Activated T-helper 1 cell treated with Interleukin-2 at 50 U/mL for 16 hours (primary cell): ENCODE results near the gene ZDHHC22.

Experiments
- DNase-seq: peaks from one replicate; pipeline ENCODE4 v3.0.0-alpha.2; 2020; ENCODE audit warnings: low read depth

ZDHHC22 gene

GRCh38 chr14:77157740-77158139 lies 16.1 kb upstream of the ZDHHC22 start:
- no peak for DNase-seq

- no peak for DNase-seq
These were observed 13.5 kb upstream of the ZDHHC22 start for GRCh38 chr14:77155083-77155482.

- DNase-seq = no peak
These were observed 12.8 kb upstream of the ZDHHC22 start for GRCh38 chr14:77154421-77154820.

DNA sequence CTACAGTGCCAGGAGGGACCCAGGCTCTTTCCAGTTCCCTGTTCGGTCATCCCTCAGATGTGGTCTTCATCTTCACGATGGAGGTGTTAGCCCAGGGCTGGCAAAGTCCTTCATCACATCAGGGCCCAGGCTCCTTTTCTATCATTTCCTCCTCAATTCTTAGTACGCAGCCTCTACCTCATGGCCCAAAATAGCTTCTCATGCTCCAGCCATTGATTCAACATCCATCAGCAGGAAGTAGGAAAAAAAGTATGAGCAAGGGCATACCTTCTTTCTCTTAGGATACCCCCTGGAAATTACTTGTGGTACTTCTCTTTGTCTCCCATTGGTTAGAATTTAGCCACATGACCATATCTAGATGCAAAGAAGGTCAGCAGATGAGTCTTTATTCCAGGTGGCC lies 12.2 kb upstream of the ZDHHC22 start:
- no peak for DNase-seq

DNA sequence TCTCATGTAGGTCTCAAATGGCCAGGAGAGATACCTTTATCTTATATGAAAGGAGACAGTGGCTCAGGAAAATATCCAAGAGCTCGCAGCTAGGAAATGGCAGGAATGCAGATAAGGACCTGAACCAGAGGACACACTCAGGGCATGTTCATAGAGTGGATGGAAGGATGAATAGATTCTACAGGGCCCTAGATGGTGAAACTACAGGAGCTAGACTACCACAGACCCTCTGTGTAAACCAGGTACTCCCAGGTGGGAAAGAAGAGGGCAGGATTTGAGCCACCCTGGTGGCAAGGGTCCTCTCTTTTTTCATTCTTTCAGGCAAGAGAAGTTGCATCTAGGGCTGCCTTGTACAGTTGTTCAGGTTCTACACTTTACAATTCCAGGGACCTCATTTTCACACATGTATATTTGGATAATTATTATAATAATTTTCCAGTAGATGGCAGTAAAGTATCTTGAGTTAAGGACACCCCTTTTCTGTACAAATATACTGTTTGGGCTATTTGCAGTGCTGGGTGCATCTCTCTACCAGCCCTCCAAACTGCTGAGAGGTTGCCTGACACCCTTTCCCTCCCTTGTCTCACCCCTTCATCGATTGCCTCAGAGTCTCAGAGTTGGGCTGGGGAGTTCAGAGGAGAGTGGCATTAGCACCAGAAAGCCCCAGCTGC lies 10.5 kb upstream of the ZDHHC22 start:
- DNase-seq = no peak

DNA sequence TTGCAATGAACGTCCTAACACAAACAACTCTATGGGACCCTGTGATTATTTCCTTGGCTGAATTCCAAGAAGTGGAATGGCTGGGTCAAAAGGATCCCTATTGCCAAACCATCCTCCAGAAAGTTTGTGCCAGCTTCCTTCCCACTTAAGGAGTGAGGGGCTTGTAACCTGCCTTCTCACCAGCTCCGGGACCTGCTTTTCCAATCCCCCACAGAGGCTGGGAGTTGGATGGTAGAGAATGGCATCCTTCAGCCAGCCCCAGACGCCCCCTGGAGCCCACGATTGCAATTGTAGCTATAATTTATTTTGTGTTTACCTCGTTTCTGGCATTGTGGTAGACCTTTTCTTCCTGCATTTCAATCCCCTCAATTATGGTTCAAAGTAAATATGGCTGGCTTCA lies 9.7 kb upstream of the ZDHHC22 start:
- no peak for DNase-seq

DNA sequence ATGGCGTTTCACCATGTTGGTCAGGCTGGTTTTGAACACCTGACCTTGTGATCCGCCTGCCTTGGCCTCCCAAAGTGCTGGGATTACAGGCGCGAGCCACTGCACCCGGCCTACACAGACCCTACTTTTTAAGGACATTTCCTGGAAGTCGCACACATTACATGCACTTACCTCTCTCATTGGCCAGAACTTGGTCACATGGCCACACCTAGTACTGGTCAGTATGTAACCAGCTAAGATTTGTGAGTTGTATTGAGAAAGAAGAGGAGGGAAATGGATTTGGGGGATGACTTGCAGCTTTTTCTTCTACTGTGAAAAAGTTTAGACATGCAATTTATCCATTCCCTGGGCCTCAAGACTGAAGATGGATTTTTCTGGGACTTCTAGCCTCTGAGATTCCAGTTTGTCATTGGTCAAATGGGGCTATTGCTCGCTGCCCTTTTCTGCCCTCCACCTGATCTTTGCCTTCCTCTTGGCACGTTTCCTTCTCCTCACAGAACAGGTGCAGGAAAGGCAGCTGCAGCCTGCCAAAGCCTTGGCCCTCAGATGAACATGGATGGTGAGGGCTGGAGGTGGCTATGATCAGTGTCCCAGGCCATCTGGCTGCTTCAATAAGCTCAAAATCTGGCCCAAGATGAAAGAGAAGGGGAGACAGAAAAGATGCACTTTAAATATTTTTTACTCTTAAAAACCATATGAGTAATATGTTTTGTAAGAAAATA lies 7.1 kb upstream of the ZDHHC22 start:
- no peak for DNase-seq

DNA sequence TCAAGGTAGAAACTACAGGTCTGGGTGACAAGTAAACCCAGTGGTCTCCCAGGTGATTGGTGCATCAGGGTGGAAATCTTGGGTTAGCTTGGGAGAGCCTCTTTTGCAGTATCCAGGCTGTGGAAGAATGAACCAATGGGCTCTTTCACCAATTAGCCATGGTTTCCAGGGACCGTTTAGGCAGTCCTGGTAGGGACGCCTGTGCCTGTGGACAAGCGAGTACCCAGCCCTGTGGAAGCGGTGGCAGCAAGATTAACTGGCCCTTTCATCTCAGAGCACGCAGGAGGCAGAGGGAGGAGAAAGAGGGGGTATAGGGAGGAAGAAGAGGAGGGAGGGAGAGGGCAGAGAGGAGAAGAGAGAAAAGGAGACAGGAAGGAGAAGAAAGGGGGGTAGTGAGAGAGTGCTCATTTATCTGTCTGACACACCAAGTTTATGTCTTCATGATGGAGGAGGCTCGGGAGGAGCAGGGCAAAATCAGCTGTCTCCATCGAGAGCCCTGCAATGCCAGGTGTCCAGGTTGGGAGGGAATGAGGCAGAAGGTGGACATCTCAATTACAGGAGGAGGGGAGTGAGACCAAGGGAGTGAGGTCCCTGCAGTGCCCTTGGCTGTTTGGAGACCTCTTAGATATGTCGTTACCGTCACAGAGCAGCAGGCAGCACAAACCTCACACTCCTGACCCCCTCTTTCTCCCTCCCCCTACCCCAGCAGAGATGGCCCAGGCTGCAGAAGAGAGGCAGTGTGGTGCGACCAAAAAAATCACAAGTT lies 4.6 kb upstream of the ZDHHC22 start:
- no peak for DNase-seq

GRCh38 chr14:77144412-77145115 lies 3.0 kb upstream of the ZDHHC22 start:
- DNase-seq = no peak

DNA sequence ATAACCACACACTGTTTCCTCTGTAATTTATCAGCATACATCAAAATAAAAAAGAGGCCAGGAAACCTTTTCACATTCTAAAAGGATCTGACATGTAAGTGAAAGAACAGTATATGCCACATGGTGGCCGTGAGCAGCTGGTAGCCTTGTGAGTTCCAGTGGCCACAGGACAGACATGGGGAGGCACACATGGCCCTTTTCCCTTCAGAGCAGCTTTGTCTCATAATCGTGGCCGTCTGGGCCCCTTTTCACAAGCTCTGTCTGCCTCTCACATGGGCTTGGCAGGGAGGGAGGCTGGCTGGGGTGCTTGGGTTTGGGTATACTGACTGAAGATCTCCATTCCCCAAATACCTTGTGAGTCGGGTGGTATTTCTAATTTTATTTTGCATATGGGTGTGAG lies 1.5 kb upstream of the ZDHHC22 start:
- DNase-seq = no peak

- no peak for DNase-seq
These were observed 612 bp upstream of the ZDHHC22 start for GRCh38 chr14:77142005-77142800.

GRCh38 chr14:77140359-77141213 lies 1.0 kb downstream of the ZDHHC22 start:
- DNase-seq = no peak

DNA sequence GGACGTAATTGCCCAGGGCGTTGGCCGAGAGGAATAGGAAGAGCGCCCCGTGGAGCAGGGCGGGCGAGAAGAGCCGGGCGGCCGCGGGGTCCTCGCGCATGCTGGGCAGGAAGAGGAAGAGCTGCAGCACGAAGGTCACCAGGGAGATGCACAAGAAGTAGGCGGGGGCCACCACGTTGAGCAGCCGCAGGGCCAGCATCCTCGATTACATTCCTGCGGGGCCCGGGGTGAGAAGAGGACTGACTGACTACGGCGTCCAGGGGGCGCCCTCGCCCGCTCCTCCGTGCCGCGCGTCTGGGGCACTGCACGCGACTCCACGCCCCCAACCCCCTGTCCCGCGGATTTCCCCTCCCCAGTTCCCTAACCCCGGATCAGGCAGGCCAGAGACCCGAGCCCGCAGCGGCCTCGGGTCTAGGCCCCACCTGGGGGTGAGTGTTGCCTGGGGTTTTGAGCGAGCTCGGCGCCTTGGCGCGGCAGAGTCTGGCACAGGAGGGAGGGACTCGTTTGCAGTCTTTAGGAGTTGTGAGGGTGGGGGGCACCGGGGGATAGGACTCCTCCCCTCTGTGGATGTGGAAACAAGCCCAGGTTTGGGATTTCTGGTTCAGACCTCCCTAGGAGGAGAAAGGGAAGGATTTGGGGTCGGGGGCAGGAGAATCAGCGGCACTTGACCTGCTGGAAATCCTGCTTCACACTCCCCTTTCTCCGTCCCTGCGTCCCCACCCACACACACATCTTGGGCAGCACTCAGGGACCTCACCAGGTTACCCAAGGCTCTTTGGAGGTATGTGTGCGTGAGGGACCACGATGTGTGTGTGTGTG lies 1.8 kb downstream of the ZDHHC22 start:
- no peak for DNase-seq

DNA sequence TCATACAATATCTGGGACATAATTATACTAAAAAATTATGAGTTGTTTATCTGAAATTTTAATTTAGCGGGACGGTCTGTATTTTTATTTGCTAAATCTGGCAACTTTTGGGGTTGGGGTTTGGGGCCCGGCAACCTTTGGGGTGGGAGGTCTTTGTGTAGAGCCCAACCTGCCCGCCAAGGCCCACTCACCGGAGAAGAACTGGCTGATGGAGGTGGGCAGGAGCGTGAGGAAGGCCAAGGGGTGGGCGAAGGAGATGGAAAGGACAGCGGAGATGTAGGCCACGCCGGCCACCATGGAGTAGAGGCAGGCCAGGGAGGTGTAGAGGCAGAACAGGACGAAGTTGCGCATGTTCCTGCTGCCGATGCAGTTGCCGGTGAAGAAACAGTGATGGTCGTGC lies 2.6 kb downstream of the ZDHHC22 start:
- DNase-seq = no peak

- no peak for DNase-seq
These were observed 7.8 kb downstream of the ZDHHC22 start for GRCh38 chr14:77133720-77134338.

DNA sequence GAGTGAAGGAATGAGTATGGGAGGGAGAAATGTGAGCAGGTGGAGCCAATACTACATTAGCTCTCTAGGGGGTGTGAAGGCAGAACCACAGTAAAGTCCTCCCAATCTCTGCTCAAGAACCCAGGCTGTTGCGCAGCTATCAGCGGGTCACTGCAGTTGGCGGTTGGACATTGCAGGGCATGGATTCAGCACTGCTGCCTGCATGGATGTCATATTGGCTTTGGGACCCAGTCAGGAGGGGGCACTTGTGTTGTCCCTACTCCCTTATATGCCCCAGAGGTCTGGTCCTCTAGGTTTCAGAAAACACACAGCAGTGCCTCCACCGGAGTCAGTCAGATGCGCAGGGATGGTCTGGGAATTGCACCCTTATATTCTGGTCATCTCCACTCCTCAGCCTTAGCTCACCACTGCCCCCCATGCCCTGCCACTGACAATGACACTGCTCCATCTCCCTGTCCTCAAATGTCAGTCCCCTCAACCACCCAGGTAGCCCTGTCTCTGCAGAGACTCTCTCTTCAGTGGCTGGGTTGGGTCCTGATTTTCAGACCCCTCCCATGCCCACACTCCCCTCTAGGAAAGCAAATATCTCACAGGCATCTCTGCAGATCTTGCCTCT lies 9.6 kb downstream of the ZDHHC22 start:
- DNase-seq = no peak

- no peak for DNase-seq
These were observed 10.4 kb downstream of the ZDHHC22 start for GRCh38 chr14:77131206-77131605.

DNA sequence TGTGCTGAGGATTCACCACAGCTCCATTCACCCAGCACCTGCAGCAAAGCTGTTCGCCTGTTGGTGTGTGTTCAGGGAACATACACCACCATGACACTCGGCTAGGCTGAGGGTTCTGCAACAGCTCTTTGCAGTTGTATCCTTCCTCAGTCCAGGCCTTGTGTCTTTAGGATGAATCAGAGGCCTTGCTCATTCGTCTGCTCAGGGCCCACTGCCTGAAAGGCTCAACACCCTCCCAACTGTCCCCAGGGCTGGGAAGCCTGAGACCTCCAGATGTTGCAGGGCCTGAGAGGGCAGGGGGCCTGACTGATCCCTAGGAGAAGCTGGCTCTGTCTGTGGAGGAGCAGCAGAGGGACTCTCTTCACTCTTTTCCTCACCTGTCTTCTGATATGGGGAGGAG lies 11.2 kb downstream of the ZDHHC22 start:
- DNase-seq = no peak

DNA sequence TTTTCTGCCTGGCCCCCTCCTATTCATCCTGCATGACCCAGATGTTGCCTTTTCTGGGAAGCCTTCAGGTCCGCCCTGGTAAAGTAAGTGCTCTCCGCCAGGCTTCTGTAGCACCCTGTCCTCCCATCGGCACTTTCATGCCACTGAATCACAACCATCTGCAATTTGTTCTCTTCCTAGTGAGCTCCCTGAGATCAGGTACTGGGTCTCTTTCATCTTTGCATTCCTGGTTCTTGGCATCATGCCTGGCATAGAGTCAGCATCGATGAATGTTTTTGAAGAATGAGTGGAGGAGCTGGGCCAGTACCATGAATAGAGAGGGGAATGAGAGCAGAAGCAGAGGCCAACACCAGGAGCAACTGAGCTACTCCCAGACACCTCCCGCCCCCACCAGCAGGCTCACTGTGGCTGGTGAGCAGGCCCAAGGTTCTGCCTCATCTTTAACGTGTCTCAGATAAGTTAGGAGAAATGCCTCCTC lies 13.1 kb downstream of the ZDHHC22 start:
- DNase-seq = no peak
